IgD-negative memory B cell (primary cell): ENCODE results near the gene NEO1. TPM values are rescaled to one million over a fixed set of nuclear protein-coding genes. Genes with fewer than 3 reads are reported as not detected.
A peak's percentile ranks its signal among the peaks of the same experiment; 100 is the strongest.
"Not testable (repeated sequence)": the region's sequence is repeated elsewhere in the genome, so short reads cannot be mapped to it uniquely, and the experiment has no call there.

ENCODE experiments used
- H3K27ac Mint-ChIP-seq, 3 donors: one replicate each; pipeline ENCODE4 v1.8.0; 2020 to 2022; ENCODE audit warnings: mild to moderate bottlenecking in 3 of 3, mixed read lengths in 3 of 3, moderate library complexity in 1 of 3
- H3K27me3 Mint-ChIP-seq: one replicate; pipeline ENCODE4 v1.8.0; 2021; ENCODE audit warnings: mixed read lengths
- H3K36me3 Mint-ChIP-seq: one replicate; pipeline ENCODE4 v1.8.0; 2020; ENCODE audit warnings: mild to moderate bottlenecking, mixed read lengths
- H3K4me1 Mint-ChIP-seq, 3 donors: one replicate each; pipeline ENCODE4 v1.8.0; 2020 to 2022; ENCODE audit warnings: mixed read lengths in 3 of 3, mild to moderate bottlenecking in 1 of 3
- H3K4me3 Mint-ChIP-seq, 4 donors: one replicate each; pipeline ENCODE4 v1.8.0; 2020 to 2022; ENCODE audit warnings: mild to moderate bottlenecking in 4 of 4, mixed read lengths in 4 of 4, moderate library complexity in 3 of 4
- H3K9me3 Mint-ChIP-seq, 3 donors: one replicate each; pipeline ENCODE4 v1.8.0; 2020 to 2021; ENCODE audit warnings: mixed read lengths in 3 of 3, mild to moderate bottlenecking in 1 of 3
- polyA plus RNA-seq: library from polyadenylated mRNA; unstranded; fragments of 300-500 nt; fragmentation: Illumina TruSeq; gene quantifications from one replicate; pipeline ENCODE4 v1.2.3, GENCODE V29; 2021

NEO1 gene
- polyA plus RNA-seq, 1 donor from 2014 or later: 1.6 TPM

DNA sequence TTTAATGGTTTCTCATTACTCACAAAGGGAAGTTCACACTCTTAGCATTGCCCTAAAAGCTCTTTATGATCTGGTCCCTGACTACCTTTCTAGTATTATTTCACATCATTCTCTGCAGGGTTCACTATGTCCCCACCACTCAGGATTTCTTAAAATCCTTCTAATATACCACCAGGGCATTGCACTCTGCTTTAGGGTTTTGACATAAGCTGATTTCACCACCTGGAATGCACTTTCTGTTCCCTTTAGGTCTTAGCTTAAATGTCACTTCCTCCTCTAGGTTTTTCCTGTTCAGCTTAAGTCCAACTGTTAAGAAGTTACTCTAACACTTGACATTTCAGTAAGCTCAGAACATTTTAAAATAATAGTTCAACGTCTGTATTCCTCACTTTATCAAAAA lies 234.8 kb downstream of the NEO1 start:
- Mint-ChIP-seq H3K4me3 (peak overlapping the region in 1 of 4 donors; percentile 15), H3K9me3 (no peaks in the 10 kb centered on the region), H3K27me3 (no peaks in the 10 kb centered on the region), H3K27ac (peak overlapping the region in 1 of 3 donors; percentile 69), H3K4me1 (peaks cover 8 to 21% (median 20%) of the 10 kb centered on the region in 3 donors), H3K36me3 (peaks cover 2% of the 10 kb centered on the region)

DNA sequence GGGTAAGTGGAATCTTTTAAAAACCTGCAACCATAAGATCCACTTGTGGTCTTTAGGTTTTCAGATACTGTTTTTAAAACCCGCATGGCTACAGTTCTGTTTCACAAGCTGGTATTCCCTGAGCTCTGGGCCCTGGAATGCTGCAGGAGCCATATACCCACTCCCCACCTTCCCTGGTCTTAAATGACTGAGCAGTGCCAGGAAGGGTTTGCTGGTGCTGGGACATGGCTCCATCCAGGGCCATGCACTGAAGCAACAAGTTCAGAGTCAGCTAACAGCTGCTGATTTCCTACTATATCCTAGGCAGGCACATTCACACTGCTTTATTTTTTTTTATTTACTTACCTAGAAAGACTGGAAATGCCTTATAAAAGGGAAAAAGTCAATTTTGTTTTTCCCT lies 239.2 kb downstream of the NEO1 start:
- Mint-ChIP-seq H3K4me1 (peaks cover 8 to 9% (median 9%) of the 10 kb centered on the region in 3 donors), H3K27me3 (no peaks in the 10 kb centered on the region), H3K4me3 (no peak overlapping the region), H3K36me3 (peaks cover 5% of the 10 kb centered on the region), H3K27ac (no peak overlapping the region), H3K9me3 (no peaks in the 10 kb centered on the region)

DNA sequence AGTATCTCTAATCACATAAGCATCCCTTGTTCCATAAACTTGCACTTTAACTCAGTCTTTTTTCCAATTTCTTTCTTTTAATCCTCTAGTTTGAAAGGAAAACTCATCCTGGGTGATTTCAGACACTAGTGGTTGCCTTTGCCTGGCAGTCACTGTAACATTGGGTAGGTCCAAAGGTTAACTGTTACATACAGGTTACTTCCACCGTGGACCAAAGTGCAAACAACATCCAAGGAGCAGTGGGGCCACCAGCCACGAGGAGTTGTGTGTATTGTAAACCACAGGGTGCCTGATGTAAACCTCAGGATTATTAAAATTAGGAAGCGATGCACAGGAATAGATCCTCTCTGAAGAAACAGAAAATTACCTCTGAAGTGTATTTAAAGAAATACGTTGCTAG lies 241.5 kb downstream of the NEO1 start:
- H3K36me3 Mint-ChIP-seq: peaks cover 7% of the 10 kb centered on the region
- H3K27me3 Mint-ChIP-seq: no peaks in the 10 kb centered on the region
- H3K27ac Mint-ChIP-seq: no peak overlapping the region
- H3K4me3 Mint-ChIP-seq: no peak overlapping the region
- H3K9me3 Mint-ChIP-seq: no peaks in the 10 kb centered on the region
- no peaks in the 10 kb centered on the region for H3K4me1 Mint-ChIP-seq

- no peak overlapping the region for H3K4me3 Mint-ChIP-seq
- no peaks in the 10 kb centered on the region for H3K27me3 Mint-ChIP-seq
- no peak overlapping the region for H3K27ac Mint-ChIP-seq
- H3K9me3 Mint-ChIP-seq: no peaks in the 10 kb centered on the region
- H3K36me3 Mint-ChIP-seq: peaks cover 5% of the 10 kb centered on the region
- no peaks in the 10 kb centered on the region for H3K4me1 Mint-ChIP-seq
Measured at GRCh38 chr15:73295630-73296286, 243.5 kb downstream of the NEO1 start.

DNA sequence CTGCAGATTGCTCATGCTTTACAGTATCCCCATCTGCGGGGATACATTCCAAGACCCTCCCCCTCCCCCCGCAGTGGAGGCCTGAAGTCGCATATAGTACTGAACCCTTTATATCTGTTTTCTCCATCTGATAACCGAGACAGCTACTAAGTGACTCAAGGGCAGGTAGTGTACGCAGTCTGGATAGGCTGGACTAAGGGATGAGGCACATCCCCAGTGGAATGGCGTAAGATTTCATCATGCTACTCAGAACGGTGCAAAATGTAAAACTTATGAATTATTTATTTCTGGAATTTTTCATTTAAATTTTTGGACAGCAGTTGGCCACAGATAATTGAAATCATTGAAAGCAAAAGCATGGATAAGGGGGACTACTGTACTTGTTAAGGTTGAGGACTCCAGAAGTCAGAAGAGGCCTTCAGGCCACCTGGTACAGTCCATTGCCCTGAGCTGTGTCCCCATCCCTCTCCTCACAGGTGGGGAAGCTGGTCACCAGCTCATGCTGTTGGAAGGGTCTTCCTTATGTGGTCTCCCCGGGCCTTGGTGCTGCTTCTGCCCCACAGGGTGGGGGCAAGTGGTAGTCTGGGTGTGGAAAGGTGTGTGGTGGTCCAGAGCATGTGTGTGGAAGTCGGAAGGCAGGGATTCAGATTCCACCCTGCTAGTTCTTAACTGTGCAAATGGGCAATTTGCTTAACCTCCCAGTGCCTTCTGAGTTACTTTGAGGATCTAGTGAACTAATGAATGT lies 244.5 kb downstream of the NEO1 start:
- H3K36me3 Mint-ChIP-seq: peaks cover 10% of the 10 kb centered on the region
- H3K9me3 Mint-ChIP-seq: no peaks in the 10 kb centered on the region
- no peak overlapping the region for H3K27ac Mint-ChIP-seq
- no peaks in the 10 kb centered on the region for H3K27me3 Mint-ChIP-seq
- no peak overlapping the region for H3K4me3 Mint-ChIP-seq
- no peaks in the 10 kb centered on the region for H3K4me1 Mint-ChIP-seq

- H3K4me3 Mint-ChIP-seq: no peak overlapping the region
- H3K9me3 Mint-ChIP-seq: no peaks in the 10 kb centered on the region
- peaks cover 0 to 7% (median 0%) of the 10 kb centered on the region in 3 donors for H3K4me1 Mint-ChIP-seq
- no peaks in the 10 kb centered on the region for H3K27me3 Mint-ChIP-seq
- H3K27ac Mint-ChIP-seq: no peak overlapping the region
- peaks cover 14% of the 10 kb centered on the region for H3K36me3 Mint-ChIP-seq
Measured at GRCh38 chr15:73298522-73299245, 246.4 kb downstream of the NEO1 start.

- not testable (repeated sequence) for H3K4me3 Mint-ChIP-seq, H3K9me3 Mint-ChIP-seq, H3K27me3 Mint-ChIP-seq, H3K27ac Mint-ChIP-seq, H3K4me1 Mint-ChIP-seq
- peaks cover 13% of the 10 kb centered on the region for H3K36me3 Mint-ChIP-seq
Measured at GRCh38 chr15:73300286-73300685, 248.0 kb downstream of the NEO1 start.

GRCh38 chr15:73303636-73304035 lies 251.4 kb downstream of the NEO1 start:
- H3K4me3 Mint-ChIP-seq: no peak overlapping the region
- no peaks in the 10 kb centered on the region for H3K9me3 Mint-ChIP-seq
- H3K27ac Mint-ChIP-seq: no peak overlapping the region
- no peaks in the 10 kb centered on the region for H3K27me3 Mint-ChIP-seq
- peaks cover 9% of the 10 kb centered on the region for H3K36me3 Mint-ChIP-seq
- H3K4me1 Mint-ChIP-seq: peaks cover 0 to 7% (median 0%) of the 10 kb centered on the region in 3 donors

- H3K4me1 Mint-ChIP-seq: peaks cover 0 to 7% (median 0%) of the 10 kb centered on the region in 3 donors
- no peak overlapping the region for H3K27ac Mint-ChIP-seq
- peaks cover 9% of the 10 kb centered on the region for H3K36me3 Mint-ChIP-seq
- H3K27me3 Mint-ChIP-seq: no peaks in the 10 kb centered on the region
- H3K9me3 Mint-ChIP-seq: no peaks in the 10 kb centered on the region
- no peak overlapping the region for H3K4me3 Mint-ChIP-seq
Measured at GRCh38 chr15:73305331-73306211, 253.3 kb downstream of the NEO1 start.

DNA sequence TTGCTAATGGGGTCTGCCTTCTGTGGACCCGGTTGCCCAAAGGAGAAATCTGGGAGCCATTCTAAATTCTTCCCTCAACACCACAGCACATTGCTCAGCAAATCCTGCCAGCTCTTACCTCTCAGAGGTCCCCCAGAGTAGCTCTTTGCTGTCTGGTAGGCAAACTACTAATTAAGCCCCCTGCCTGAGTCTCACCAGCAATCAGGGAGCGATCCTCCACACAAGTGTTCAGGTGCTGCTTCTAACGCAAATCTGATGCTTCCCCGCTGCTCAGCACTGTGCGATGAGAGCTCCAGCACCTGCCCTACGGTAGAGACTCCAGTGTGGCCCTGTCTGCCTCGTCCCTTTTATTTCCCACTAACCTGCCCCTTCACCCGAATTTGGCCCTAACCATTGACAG lies 256.0 kb downstream of the NEO1 start:
- H3K27ac Mint-ChIP-seq: no peak overlapping the region
- no peak overlapping the region for H3K4me3 Mint-ChIP-seq
- H3K27me3 Mint-ChIP-seq: peaks cover 2% of the 10 kb centered on the region
- no peaks in the 10 kb centered on the region for H3K36me3 Mint-ChIP-seq
- no peaks in the 10 kb centered on the region for H3K9me3 Mint-ChIP-seq
- H3K4me1 Mint-ChIP-seq: peaks cover 0 to 3% (median 0%) of the 10 kb centered on the region in 3 donors

DNA sequence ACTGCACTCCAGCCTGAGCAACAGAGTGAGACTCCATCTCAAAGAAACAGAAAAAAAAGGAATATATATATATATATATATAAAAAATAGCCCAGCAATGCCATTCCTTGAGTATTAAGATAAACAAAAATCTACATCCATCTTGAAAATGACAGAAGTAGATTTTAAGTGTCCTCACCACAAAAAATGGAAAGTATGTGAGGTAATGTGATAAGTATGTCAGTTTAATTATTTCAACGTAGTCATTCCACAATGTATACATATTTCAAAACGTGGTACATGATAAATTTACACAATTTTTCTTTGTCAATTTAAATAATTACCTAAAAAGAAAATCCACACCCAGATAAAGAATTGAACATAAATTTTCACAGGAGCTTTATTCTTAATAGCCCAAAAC lies 261.6 kb downstream of the NEO1 start:
- H3K9me3 Mint-ChIP-seq: no peaks in the 10 kb centered on the region
- H3K4me3 Mint-ChIP-seq: no peak overlapping the region
- peaks cover 6% of the 10 kb centered on the region for H3K27me3 Mint-ChIP-seq
- peaks cover 4 to 9% (median 6%) of the 10 kb centered on the region in 3 donors for H3K4me1 Mint-ChIP-seq
- no peaks in the 10 kb centered on the region for H3K36me3 Mint-ChIP-seq
- no peak overlapping the region for H3K27ac Mint-ChIP-seq

GRCh38 chr15:73317651-73318462 lies 265.6 kb downstream of the NEO1 start:
- Mint-ChIP-seq H3K4me1 (peaks cover 6 to 12% (median 7%) of the 10 kb centered on the region in 3 donors), H3K27ac (peak overlapping the region in 1 of 3 donors; percentile 53), H3K4me3 (peak overlapping the region in 2 of 4 donors; percentile 63 to 76), H3K36me3 (peaks cover 1% of the 10 kb centered on the region), H3K9me3 (peaks cover 0 to 1% (median 0%) of the 10 kb centered on the region in 3 donors), H3K27me3 (peaks cover 7% of the 10 kb centered on the region)

DNA sequence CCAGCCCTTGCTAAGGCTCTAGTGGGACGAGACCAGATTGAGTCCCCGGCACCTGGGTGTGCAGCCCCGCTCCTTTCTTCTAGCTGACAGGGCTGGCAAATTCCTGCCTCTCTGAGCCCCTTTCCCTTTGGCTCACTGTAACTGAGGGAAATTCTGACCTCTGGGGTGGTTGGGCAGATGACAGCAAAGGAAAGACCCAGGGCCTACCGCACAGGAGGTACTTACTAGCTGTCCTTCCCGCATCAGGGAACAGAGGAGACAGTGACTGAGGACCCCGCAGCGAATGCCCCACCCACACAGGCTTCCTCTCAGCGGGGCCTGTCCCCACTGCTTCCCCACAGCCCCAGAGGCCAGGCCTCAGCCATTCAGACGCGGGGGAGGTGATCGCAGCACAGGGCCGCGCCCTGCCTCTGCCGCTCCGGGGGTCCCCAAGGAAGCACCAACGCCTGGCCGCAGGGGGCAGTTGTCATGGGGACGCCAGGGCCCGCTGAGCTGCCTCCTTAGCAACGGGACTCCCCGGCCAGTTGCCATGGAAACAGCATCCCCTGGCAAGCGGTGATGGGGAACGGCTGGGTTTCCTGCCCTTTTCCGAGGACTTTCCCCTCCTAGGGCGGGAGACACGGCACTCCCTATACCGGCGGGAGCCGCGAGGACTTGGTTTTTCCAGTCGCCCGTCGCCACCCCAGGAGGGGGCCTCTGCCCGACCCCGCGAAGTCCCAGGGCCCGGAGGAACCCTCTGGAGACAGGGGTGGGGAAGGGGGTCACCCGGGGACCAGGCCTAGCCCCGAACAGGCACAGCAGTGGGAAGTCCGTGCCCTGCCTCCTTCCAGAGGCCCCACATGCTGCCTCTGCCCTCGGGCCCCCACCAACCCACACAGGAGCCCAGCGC lies 266.4 kb downstream of the NEO1 start:
- peaks cover 6% of the 10 kb centered on the region for H3K27me3 Mint-ChIP-seq
- peaks cover 6 to 12% (median 7%) of the 10 kb centered on the region in 3 donors for H3K4me1 Mint-ChIP-seq
- H3K4me3 Mint-ChIP-seq: peak overlapping the region in 2 of 4 donors; percentile 34 to 52
- H3K36me3 Mint-ChIP-seq: peaks cover 1% of the 10 kb centered on the region
- H3K27ac Mint-ChIP-seq: peak overlapping the region in 2 of 3 donors; percentile 53 to 78
- H3K9me3 Mint-ChIP-seq: peaks cover 0 to 1% (median 0%) of the 10 kb centered on the region in 3 donors
